OCI-LY1 (cell line): Measurements from ENCODE around the gene RHOV.

Experiments
- CTCF ChIP-seq: fragments of 200-600 bp; sonication (generic), shearing (Covaris generic); IDR thresholded peaks from 2 replicates; pipeline ENCODE4 v1.5.1; 2017; ENCODE audit warnings: mild to moderate bottlenecking, antibody characterized with exemption, low read length, moderate library complexity, mixed read lengths
- EZH2 ChIP-seq: fragments of 200-600 bp; sonication (generic), shearing (Covaris generic); IDR thresholded peaks from 2 replicates; pipeline ENCODE4 v1.8.0; 2017; ENCODE audit warnings: borderline replicate concordance, mixed run types, mild to moderate bottlenecking, antibody characterized with exemption, low read length, moderate library complexity, mixed read lengths

DNA sequence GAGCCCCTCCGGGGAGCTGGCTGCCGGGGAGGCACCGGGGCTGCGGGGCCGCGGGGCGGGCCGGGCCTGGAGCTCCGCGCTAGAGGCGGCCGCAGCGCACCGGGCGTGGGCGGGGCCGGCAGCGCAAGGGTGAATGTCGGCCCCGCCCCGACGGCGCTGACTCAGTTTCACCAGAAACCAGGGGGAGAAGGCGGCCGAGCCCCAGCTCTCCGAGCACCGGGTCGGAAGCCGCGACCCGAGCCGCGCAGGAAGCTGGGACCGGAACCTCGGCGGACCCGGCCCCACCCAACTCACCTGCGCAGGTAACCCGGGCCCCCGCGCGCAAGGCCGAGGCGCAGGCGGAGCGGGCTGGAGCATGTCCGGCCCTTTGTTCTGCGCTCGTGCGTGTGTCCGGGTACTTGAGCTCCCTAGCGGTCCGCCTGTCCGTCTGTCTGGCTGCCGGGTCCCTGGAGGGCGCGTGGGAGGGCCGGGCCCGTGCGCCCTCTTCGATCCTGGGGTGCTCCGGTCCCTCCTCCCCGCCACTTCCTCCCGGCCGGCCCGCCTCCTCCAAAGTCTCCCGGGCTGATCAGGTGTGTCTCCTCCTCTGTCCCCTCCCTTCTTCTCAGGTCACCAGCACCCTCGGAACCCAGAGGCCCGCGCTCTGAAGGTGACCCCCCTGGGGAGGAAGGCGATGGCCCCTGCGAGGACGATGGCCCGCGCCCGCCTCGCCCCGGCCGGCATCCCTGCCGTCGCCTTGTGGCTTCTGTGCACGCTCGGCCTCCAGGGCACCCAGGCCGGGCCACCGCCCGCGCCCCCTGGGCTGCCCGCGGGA lies 29.9 kb downstream of the RHOV start, which contains the start of gene SPINT1:
- no peak for TF ChIP-seq CTCF
- no peak for TF ChIP-seq EZH2
